ENCODE results near the gene ARG2.

The ARG2 gene

DNA sequence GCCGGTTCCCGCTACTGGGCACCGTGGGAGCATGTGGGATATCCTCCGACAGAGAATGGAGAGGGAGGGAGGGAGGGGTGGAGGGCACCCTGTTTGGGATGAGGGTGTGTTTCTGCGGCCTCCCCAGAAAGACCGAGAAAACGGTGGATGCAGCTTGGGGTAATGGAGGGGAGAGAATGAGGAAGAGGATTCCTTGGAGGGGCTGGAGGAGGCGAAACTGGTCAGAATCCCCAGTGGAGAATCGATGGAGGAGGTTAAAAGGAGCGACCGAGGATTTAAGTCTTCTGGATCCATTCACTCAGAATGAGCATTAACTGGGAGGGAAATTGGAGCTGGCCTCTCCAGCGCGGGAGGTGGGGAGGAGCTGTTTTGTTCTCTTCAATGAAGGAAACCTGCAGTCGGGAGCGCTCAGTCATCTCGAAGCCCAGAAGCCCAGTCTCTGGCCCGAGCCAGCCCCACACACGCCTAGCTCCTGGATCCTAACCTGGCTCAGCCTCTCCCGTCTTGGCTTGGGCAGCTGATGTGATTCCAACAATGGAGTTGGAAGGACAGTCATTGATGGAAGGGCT lies 581 bp downstream of the ARG2 start:
- TF ChIP-seq GLIS3 (CRISPR knock-in tag; IDR thresholded peaks at IDR 0.05) (no peak), ZFP30 (CRISPR knock-in tag; IDR thresholded peaks at IDR 0.05) (no peak), ESRRG (CRISPR knock-in tag; IDR thresholded peaks at IDR 0.05) (no peak), ZFP3 (CRISPR knock-in tag; IDR thresholded peaks at IDR 0.05) (no peak), BACH2 (CRISPR knock-in tag; IDR thresholded peaks at IDR 0.05; ENCODE audit: borderline replicate concordance) (no peak), SNAI2 (CRISPR knock-in tag; IDR thresholded peaks at IDR 0.05) (no peak), ZC3H10 (CRISPR knock-in tag; IDR thresholded peaks at IDR 0.05) (no peak), PPARA (CRISPR knock-in tag; IDR thresholded peaks at IDR 0.05; ENCODE audit: borderline replicate concordance) (no peak), ZNF565 (CRISPR knock-in tag; conservative IDR thresholded peaks at IDR 0.05; ENCODE audit: low read depth) (no peak), OSR1 (CRISPR knock-in tag; IDR thresholded peaks at IDR 0.05) (no peak), ZNF70 (CRISPR knock-in tag; IDR thresholded peaks at IDR 0.05) (no peak), ZNF8 (CRISPR knock-in tag; IDR thresholded peaks at IDR 0.05) (no peak), RARB (CRISPR knock-in tag; IDR thresholded peaks at IDR 0.05) (no peak)
- TF ChIP-seq, protein P1, sequence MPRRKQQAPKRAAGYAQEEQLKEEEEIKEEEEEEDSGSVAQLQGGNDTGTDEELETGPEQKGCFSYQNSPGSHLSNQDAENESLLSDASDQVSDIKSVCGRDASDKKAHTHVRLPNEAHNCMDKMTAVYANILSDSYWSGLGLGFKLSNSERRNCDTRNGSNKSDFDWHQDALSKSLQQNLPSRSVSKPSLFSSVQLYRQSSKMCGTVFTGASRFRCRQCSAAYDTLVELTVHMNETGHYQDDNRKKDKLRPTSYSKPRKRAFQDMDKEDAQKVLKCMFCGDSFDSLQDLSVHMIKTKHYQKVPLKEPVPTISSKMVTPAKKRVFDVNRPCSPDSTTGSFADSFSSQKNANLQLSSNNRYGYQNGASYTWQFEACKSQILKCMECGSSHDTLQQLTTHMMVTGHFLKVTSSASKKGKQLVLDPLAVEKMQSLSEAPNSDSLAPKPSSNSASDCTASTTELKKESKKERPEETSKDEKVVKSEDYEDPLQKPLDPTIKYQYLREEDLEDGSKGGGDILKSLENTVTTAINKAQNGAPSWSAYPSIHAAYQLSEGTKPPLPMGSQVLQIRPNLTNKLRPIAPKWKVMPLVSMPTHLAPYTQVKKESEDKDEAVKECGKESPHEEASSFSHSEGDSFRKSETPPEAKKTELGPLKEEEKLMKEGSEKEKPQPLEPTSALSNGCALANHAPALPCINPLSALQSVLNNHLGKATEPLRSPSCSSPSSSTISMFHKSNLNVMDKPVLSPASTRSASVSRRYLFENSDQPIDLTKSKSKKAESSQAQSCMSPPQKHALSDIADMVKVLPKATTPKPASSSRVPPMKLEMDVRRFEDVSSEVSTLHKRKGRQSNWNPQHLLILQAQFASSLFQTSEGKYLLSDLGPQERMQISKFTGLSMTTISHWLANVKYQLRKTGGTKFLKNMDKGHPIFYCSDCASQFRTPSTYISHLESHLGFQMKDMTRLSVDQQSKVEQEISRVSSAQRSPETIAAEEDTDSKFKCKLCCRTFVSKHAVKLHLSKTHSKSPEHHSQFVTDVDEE (CRISPR knock-in tag; IDR thresholded peaks at IDR 0.05) = no peak
- TF ChIP-seq, protein P2, sequence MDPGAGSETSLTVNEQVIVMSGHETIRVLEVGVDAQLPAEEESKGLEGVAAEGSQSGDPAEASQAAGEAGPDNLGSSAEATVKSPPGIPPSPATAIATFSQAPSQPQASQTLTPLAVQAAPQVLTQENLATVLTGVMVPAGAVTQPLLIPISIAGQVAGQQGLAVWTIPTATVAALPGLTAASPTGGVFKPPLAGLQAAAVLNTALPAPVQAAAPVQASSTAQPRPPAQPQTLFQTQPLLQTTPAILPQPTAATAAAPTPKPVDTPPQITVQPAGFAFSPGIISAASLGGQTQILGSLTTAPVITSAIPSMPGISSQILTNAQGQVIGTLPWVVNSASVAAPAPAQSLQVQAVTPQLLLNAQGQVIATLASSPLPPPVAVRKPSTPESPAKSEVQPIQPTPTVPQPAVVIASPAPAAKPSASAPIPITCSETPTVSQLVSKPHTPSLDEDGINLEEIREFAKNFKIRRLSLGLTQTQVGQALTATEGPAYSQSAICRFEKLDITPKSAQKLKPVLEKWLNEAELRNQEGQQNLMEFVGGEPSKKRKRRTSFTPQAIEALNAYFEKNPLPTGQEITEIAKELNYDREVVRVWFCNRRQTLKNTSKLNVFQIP (CRISPR knock-in tag; IDR thresholded peaks at IDR 0.05; ENCODE audit: borderline replicate concordance, low read depth) = no peak
- TF ChIP-seq, protein P3, sequence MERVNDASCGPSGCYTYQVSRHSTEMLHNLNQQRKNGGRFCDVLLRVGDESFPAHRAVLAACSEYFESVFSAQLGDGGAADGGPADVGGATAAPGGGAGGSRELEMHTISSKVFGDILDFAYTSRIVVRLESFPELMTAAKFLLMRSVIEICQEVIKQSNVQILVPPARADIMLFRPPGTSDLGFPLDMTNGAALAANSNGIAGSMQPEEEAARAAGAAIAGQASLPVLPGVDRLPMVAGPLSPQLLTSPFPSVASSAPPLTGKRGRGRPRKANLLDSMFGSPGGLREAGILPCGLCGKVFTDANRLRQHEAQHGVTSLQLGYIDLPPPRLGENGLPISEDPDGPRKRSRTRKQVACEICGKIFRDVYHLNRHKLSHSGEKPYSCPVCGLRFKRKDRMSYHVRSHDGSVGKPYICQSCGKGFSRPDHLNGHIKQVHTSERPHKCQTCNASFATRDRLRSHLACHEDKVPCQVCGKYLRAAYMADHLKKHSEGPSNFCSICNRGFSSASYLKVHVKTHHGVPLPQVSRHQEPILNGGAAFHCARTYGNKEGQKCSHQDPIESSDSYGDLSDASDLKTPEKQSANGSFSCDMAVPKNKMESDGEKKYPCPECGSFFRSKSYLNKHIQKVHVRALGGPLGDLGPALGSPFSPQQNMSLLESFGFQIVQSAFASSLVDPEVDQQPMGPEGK (CRISPR knock-in tag; IDR thresholded peaks at IDR 0.05; ENCODE audit: borderline replicate concordance) = no peak
- TF ChIP-seq, protein P4, sequence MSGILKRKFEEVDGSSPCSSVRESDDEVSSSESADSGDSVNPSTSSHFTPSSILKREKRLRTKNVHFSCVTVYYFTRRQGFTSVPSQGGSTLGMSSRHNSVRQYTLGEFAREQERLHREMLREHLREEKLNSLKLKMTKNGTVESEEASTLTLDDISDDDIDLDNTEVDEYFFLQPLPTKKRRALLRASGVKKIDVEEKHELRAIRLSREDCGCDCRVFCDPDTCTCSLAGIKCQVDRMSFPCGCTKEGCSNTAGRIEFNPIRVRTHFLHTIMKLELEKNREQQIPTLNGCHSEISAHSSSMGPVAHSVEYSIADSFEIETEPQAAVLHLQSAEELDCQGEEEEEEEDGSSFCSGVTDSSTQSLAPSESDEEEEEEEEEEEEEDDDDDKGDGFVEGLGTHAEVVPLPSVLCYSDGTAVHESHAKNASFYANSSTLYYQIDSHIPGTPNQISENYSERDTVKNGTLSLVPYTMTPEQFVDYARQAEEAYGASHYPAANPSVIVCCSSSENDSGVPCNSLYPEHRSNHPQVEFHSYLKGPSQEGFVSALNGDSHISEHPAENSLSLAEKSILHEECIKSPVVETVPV (CRISPR knock-in tag; IDR thresholded peaks at IDR 0.05) = no peak
- TF ChIP-seq, protein P5, sequence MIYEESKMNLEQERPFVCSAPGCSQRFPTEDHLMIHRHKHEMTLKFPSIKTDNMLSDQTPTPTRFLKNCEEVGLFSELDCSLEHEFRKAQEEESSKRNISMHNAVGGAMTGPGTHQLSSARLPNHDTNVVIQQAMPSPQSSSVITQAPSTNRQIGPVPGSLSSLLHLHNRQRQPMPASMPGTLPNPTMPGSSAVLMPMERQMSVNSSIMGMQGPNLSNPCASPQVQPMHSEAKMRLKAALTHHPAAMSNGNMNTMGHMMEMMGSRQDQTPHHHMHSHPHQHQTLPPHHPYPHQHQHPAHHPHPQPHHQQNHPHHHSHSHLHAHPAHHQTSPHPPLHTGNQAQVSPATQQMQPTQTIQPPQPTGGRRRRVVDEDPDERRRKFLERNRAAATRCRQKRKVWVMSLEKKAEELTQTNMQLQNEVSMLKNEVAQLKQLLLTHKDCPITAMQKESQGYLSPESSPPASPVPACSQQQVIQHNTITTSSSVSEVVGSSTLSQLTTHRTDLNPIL (CRISPR knock-in tag; IDR thresholded peaks at IDR 0.05; ENCODE audit: low read depth) = no peak
- no peak; the same call in 2 of the 3 replicates for ATAC-seq

DNA sequence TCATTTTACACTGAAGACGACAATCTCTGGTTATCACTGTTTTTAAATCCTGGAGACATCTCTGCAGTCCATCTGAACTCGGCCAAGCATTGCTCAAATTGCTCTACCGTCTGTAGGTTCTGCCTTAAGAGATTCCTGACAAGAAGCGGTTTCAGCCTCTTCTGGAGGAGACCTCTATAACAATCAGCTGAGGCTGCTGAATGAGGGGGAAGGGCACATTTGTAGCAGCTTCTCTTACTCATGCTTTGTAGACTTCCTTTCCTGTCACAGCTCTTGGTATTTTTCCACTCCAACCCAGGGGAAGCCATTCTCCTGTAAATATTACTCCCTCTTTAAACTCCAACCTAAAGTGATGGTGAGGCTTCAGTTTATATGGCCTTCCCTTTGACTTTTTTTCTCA lies 3.0 kb downstream of the ARG2 start:
- peak; percentile 7 for ATAC-seq
- TF ChIP-seq SNAI2 (CRISPR knock-in tag; IDR thresholded peaks at IDR 0.05) = no peak
- TF ChIP-seq ZFP3 (CRISPR knock-in tag; IDR thresholded peaks at IDR 0.05) = no peak
- TF ChIP-seq ESRRG (CRISPR knock-in tag; IDR thresholded peaks at IDR 0.05) = no peak
- TF ChIP-seq, protein P4 (CRISPR knock-in tag; IDR thresholded peaks at IDR 0.05) = no peak
- TF ChIP-seq, protein P3 (CRISPR knock-in tag; IDR thresholded peaks at IDR 0.05; ENCODE audit: borderline replicate concordance) = no peak
- TF ChIP-seq, protein P2 (CRISPR knock-in tag; IDR thresholded peaks at IDR 0.05; ENCODE audit: borderline replicate concordance, low read depth) = no peak
- no peak for TF ChIP-seq CSDC2 (CRISPR knock-in tag; IDR thresholded peaks at IDR 0.05)
- no peak for TF ChIP-seq ISL1 (CRISPR knock-in tag; IDR thresholded peaks at IDR 0.05)
- TF ChIP-seq, protein P5 (CRISPR knock-in tag; IDR thresholded peaks at IDR 0.05; ENCODE audit: low read depth) = no peak
- no peak for TF ChIP-seq ZNF8 (CRISPR knock-in tag; IDR thresholded peaks at IDR 0.05)
- no peak for TF ChIP-seq TOX (CRISPR knock-in tag; IDR thresholded peaks at IDR 0.05; ENCODE audit: borderline replicate concordance)
- TF ChIP-seq PPARA (CRISPR knock-in tag; IDR thresholded peaks at IDR 0.05; ENCODE audit: borderline replicate concordance) = no peak
- no peak for TF ChIP-seq ARNTL (CRISPR knock-in tag; IDR thresholded peaks at IDR 0.05; ENCODE audit: borderline replicate concordance, low read depth)
- no peak for TF ChIP-seq RARB (CRISPR knock-in tag; IDR thresholded peaks at IDR 0.05)
- TF ChIP-seq ZFP30 (CRISPR knock-in tag; IDR thresholded peaks at IDR 0.05) = no peak
